T-helper 1 cell (primary cell): ENCODE results near the gene MRGPRX4.
A peak's percentile ranks its signal among the peaks of the same experiment; 100 is the strongest.
"Not testable (repeated sequence)": the region's sequence is repeated elsewhere in the genome, so short reads cannot be mapped to it uniquely, and the experiment has no call there.

Experiments
- DNase-seq, 5 donors: peaks; one replicate each; pipeline ENCODE4 v3.0.0-alpha.2; 2012 to 2020
- total RNA-seq, 4 donors: gene quantifications; one replicate each; lab custom pipeline; 2026; lab: John Stamatoyannopoulos, UW

Gene MRGPRX4
- total RNA-seq = 0 reads per million in 4 donors

DNA sequence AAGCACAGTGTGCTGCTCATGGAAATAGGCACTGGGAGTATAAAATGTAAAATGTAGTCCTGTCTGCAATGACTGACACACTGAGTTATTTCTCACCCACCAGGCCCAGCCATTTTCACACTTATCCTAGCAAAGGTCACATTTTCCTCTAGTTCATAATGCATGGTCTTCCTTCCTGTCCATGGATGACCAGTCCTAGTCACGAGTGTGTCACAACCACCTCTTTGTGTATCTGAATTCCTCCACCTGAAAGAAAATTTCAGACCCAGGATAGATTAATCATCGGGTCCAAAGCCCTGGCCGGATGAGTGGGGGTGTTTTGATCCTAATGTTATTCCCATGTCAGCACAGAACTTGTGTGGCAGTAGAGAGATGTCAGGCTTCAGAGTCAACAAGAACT, at the start of gene MRGPRX4:
TSS of gene MRGPRX4 (plus strand) at position 172 of the 400 bp plus-strand sequence. CDS start 420 bp downstream, outside the sequence.
- DNase-seq = no peak

DNA sequence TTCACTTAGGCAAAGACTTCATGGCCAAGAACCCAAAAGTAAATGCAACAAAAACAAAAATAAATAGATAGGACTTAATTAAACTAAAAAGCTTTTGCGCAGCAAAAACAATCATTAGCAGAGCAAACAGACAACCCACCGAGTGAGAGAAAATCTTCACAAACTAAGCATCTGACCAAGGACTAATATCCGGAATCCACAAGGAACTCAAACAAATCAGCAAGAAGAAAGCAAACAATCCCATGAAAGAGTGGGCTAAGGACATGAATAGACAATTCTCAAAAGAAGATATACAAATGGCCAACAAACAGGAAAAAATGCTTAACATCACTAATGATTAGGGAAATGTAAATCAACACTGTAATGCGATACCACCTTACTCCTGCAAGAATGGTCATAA, 41.5 kb upstream of the MRGPRX4 start:
- DNase-seq = not testable (repeated sequence)

DNA sequence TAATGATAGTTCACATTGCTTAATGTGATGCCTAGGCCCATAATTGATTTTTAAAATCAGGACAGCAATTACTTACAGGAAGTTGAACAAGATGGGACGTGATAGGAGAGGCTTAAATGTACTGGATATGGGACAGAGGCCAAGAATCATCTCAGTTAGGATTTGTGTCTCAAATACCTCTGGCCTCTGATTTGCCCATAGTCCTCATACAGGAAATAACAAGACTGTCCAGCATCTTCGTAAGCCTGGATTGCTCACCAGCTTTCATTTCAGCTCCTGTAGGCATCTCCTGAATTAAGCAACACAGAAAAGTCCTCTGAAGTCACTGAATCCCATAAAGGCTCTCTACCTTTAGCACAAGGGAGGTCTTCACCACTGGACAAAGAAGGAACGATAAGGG, 40.3 kb upstream of the MRGPRX4 start, which contains the start of gene MRGPRX3:
TSS of gene MRGPRX3 (plus strand) at position 231 of the 400 bp plus-strand sequence. CDS start 4,632 bp downstream, outside the sequence.
- no peak for DNase-seq

DNA sequence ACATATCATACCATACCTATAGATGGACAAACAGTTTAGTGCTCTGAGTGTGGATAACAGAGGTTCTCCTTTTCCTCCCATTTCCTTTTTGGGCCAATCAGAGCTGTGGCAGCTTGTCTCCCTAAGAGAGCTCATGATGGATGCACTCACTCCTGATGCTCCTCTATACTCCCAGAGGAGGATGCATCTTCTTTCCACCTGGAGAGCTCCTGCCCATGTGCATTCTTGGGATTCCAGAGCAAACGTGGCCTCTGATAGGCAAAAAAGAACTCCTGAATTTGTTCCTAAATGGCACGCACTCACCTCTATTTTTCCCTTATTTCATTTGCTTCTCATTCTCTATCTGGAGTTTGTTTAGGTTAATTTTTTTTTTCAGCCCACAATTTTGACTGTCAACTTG, 37.3 kb upstream of the MRGPRX4 start:
- DNase-seq = no peak

DNA sequence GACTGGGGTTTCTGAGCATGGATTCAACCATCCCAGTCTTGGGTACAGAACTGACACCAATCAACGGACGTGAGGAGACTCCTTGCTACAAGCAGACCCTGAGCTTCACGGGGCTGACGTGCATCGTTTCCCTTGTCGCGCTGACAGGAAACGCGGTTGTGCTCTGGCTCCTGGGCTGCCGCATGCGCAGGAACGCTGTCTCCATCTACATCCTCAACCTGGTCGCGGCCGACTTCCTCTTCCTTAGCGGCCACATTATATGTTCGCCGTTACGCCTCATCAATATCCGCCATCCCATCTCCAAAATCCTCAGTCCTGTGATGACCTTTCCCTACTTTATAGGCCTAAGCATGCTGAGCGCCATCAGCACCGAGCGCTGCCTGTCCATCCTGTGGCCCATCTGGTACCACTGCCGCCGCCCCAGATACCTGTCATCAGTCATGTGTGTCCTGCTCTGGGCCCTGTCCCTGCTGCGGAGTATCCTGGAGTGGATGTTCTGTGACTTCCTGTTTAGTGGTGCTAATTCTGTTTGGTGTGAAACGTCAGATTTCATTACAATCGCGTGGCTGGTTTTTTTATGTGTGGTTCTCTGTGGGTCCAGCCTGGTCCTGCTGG, 35.3 kb upstream of the MRGPRX4 start:
- no peak for DNase-seq

DNA sequence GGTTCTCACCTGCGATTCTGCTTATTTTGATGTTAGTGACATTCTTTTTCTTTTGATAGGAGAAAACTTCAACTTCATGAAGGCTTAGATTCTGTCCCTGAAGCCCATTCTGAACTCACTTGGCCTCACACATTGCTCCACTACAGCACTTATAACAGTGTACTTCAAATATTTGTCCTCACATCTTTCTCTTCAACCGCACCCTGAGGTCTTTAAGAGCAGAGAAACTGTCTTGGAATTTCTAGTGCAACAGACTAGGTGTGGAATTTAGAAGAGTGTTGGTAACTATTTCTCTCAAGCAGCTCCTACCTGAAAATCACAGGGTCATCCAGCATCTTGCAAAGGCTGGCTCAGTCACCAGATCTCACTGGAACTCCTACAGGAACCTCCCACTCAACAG, 32.5 kb upstream of the MRGPRX4 start:
- DNase-seq = no peak

DNA sequence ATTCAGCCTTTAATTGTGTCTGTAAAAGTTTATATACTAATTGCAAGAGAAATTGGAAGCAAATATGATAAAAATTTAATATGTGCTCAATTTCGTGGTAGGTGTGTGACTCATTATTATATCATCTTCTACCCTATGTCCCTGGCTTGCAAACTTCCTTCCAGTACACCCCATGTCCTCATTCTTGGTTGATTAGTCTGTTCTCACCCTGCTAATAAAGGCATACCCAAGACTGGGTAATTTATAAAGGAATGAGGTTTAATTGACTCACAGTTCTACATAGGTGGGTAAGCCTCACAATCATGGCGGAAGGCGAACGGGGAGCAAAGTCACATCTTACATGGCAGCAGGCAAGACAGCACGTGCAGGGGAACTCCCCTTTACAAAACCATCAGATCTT, 28.4 kb upstream of the MRGPRX4 start:
- DNase-seq = no peak

DNA sequence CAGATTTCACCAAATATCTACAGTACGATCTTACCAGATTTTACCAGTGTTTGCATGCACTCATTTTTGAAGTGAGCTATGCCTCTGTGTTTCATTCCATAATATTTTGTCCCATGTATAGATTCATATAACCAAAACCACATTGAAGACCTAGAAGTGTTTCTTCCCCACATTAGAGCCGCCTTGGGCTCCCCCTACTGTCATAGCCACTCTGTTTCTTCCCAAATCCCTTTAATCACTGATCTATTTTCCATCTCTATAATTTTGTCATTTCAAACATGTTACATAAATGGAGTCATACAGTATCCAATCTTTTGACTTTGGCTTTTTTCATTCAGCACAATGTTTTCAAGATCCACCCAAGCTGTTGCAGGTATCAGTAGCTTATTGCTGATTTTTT, 27.6 kb upstream of the MRGPRX4 start:
- DNase-seq = no peak

DNA sequence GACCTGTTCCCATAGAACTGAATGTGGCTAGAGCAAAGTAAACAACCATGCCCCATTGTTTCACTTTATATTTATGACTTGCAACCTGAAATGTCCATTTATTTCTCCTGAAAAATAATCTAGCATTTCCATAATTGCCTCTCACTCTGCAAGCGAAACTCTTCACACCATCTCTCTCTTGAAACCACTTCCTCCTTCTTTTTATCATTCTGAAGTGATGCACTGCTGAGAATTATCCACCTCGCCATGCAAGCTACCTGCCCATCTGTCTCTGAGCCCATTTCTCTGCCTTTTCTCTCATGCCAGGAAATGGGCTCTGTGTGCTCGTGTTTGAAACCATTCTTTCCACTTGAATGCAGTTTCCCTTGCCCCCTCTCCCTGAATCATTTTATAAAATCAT, 26.8 kb upstream of the MRGPRX4 start:
- peak in 1 of 5 donors; percentile 8 for DNase-seq

DNA sequence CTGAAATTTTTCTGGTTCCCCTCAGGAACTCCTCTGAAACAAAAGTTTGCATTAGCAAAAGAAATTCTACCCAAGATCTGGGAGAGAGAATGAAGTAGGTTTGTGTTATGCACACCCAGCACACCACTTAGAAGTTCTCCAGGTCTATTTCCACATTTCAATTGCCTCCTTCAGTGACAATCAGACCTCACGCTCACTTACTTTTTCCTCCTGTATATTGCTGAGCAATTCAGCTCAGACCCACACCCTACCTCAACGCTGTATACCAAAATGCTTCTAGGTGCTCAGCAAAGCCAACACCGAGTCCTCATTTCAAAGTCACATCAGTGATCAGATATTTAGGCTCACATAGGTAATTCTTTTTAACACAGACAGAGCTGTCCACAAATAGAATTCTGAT, 21.1 kb upstream of the MRGPRX4 start:
- DNase-seq = no peak

DNA sequence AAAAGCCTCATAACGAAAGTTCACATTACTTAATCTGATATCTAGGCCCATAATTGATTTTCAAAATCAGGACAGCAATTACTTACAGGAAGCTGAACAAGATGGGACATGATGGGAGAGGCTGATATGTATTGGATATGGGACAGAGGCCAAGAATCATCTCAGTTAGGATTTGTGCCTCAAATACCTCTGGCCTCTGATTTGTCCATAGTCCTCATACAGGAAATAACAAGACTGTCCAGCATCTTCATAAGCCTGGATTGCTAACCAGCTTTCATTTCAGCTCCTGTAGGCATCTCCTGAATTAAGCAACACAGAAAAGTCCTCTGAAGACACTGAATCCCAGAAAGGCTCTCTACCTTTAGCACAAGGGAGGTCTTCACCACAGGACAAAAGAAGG, 4.3 kb upstream of the MRGPRX4 start:
- DNase-seq = no peak

DNA sequence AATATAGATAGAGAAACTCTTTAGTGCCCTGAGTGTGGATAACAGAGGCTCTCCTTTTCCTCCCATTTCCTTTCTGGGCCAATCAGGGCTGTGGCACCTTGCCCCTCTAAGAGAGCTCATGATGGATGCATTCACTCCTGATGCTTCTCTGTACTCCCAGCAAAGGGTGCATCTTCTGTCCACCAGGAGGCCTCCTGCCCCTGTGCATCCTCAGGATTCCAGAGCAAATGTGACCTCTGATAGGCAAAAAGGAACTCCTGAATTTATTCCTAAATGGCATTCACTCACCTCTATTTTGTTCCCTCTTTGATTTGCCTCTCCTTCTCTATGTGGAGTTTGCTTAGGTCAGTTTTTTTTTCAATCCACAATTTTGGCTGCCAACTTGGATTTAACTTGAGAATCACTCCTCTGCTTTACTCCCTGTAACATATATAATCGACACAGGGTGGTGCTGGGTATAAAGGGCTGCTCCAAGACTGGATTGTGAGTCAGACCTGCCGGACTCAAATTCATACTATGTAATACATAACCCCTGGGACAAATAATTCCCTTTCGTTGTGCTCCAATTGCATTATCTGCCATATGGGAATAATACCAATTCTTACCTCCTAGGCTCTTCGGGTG, 1.1 kb upstream of the MRGPRX4 start:
- DNase-seq = no peak

DNA sequence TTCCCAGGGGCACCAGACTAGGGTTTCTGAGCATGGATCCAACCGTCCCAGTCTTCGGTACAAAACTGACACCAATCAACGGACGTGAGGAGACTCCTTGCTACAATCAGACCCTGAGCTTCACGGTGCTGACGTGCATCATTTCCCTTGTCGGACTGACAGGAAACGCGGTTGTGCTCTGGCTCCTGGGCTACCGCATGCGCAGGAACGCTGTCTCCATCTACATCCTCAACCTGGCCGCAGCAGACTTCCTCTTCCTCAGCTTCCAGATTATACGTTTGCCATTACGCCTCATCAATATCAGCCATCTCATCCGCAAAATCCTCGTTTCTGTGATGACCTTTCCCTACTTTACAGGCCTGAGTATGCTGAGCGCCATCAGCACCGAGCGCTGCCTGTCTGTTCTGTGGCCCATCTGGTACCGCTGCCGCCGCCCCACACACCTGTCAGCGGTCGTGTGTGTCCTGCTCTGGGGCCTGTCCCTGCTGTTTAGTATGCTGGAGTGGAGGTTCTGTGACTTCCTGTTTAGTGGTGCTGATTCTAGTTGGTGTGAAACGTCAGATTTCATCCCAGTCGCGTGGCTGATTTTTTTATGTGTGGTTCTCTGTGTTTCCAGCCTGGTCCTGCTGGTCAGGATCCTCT, 709 bp downstream of the MRGPRX4 start:
- DNase-seq = no peak

DNA sequence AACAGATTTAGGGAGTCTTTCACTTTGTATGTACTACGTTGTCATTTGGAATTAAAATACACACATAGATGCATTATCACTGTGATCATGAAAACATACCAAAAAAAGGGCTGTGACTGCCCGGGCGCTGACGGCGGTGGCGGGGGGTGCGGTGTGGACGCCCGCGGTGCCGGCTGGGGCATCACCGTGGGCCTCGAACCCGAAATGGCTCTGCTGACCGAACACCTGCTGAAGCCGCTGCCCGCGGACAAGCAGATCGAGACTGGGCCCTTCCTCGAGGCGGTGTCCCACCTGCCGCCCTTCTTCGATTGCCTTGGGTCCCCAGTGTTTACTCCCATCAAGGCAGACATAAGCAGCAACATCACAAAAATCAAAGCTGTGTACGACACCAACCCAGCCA, 16.2 kb downstream of the MRGPRX4 start:
- DNase-seq = no peak

DNA sequence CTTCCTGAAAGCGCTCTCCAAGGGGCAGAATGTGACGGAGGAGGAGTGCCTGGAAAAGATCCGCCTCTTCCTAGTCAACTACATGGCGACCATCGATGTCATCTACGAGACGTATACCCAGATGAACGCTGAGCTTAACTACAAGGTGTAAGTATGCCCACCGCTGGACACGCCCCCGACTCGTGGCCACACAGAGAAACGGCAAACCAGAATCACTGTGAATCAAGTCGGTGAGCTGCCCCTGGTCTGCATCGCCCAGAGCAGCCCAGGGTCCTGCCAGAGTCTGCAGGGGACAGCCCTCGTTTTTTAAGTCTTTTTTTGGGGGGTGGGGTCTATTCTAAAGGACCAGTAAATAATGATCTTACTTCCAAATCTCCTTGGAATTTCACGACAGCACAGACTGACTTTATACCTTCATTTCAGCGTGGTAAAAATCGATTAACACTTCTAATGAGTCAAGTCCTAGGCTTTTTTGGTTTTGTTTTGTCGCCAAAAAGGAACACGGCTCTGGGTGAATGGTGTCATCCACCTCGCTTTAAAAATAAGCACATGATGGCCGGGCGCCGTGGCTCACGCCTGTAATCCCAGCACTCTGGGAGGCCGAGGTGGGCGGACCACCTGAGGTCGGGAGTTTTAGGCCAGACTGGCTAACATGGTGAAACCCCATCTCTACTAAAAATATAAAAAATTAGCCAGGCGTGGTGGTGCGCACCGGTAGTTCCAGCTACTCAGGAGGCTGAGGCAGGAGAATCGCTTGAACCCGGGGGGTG, 17.0 kb downstream of the MRGPRX4 start:
- DNase-seq = not testable (repeated sequence)

DNA sequence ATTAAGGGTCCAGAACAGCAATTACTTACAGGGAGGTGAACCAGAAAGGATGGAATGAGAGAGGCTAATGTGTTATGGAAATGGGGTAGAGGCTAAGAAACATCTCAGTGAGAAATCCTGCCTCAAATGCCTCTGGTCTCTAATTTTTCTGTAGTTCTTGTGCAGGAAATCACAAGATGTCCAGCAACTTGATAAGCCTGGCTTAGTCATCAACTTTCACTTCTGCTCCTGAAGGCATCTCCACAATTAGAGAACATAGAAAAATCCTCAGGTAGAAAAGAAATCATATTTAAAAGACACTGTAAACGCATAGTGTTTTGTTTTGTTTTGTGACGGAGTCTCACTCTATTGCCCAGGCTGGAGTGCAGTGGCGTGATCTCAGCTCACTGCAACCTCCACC, 18.7 kb downstream of the MRGPRX4 start:
- DNase-seq = no peak

DNA sequence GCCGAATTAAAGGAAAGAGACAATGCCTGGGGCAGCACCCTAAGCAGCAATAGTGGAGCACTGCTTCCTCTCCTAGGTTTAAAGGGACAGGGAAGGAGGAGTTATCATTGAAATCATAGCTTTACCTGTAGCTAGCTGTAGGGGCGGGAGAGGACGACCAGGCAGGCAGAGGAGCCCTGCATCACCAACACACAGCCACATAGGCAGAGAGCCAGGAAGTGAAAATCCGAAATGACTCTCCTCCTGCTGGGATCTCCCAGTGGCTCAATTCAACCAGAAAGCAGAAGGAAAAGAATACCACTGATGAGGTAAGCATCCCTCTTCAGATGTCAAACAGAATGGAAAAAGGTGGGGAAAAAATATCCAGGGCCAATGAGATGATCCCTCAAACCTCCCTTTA, 20.4 kb downstream of the MRGPRX4 start:
- DNase-seq = no peak

DNA sequence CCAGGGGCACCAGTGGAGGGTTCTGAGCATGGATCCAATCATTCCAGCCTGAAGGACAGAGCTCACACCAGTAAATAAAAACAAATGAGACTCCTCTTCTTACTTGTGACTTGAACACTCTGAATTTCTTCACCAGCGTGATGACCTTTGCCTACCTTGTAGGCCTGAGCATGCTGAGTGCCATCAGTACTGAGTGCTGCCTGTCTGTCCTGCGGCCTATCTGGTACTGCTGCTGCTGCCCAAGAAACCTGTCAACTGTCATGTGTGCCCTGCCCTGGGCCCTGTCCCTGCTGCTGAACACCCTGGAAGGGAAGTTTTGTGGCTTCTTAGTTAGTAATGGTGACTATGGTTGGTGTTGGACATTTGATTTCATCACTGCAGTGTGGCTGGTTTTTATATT, 23.9 kb downstream of the MRGPRX4 start:
- no peak for DNase-seq

DNA sequence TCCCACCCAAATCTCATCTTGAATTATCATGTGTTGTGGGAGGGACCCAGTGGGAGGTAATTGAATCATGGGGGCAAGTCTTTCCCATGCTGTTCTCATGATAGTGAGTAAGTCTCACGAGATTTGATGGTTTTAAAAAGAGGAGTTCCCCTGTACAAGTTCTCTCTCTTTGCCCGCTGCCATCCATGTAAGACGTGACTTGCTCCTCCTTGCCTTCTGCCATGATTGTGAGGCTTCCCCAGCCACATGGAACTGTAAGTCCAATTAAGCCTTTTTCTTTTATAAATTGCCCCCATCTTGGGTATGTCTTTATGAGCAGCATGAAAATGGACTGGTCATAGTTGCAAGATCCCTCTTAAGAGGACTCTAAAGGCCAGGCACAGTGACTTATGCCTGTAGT, 25.1 kb downstream of the MRGPRX4 start:
- DNase-seq = not testable (repeated sequence)

DNA sequence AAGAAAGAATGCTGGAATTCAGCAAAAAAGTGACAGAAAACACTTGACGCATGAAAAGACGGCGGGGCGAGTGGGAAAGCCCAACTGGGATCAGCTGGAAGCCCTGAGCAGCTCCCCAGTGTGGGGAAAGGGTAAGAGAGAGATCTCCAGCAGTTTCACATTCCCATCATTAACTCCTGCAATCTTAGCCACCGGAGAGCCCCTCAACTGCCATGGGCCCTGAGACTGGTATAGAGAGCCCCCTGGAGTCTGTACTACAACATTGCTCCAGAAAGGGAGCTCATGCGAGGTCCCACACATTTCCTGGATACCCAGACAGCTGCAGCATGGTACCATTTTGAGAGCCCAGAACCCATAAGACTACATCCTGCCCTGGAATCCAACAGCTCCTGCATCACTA, 31.1 kb downstream of the MRGPRX4 start:
- DNase-seq = no peak

DNA sequence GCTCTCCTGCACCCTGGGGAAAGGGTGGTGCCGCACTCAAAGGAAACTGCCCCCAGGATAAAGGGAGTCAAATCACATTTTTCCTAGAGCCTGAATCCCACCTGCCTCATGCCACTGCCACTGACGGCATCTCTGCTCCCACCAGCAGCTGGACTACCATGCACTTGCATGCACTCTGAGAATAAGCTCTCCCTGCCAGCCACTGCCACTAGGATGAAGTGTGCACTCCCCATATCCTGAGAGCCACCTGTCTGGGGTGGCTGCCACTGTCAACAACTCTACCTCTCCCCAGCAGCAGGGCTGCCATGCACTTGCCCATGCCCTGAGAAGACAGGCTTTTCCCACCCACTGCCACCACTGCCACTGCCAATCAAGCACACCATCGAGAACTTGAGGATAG, 31.6 kb downstream of the MRGPRX4 start:
- no peak for DNase-seq

DNA sequence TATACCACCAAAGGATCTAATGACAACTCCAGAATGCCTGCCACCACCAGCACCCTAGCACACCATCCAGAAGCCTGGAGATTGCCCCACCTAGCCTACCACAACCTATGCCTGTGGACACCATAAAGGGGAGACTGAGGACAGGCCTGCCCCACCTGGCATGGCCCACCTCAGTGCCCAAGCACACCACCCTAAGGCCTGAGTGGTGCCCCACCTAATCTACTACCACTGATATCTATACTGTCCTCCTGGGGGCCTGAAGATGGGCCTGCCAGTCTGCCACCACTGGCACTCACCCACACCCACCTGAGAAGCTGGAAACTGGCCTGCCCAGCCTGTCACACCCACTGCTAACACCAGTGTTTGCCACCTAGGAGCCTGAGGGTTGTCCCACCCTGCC, 32.1 kb downstream of the MRGPRX4 start:
- DNase-seq = no peak

DNA sequence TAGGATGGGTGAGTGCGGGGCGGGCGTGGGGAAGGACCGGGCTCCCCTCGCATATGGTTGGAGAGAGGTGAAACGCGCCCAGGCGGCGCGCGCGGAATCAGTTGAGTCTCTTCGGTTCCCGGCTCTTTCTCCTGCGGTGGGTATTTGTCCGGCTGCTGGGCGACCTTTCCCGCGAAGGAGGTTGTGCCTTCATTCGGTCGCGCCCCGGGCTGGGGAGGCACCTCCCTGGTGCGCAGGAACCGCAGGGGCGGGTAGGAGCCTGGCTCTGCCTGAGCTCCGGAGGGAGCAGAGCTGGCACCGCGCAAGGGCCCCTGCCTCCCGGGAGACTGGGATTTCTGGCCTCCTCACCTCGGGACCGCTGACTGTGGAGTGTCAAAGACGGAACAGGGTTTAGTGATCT, 36.4 kb downstream of the MRGPRX4 start:
- DNase-seq = no peak
